COLO668 (cell line): Measurements from ENCODE around the gene LCOR.
"Not testable (repeated sequence)": the region's sequence is repeated elsewhere in the genome, so short reads cannot be mapped to it uniquely, and the experiment has no call there.

Experiments
- DNase-seq: peaks from one replicate; lab custom pipeline; 2025; ENCODE audit not compliant: unreplicated experiment; lab: John Stamatoyannopoulos, UW

Gene LCOR

DNA sequence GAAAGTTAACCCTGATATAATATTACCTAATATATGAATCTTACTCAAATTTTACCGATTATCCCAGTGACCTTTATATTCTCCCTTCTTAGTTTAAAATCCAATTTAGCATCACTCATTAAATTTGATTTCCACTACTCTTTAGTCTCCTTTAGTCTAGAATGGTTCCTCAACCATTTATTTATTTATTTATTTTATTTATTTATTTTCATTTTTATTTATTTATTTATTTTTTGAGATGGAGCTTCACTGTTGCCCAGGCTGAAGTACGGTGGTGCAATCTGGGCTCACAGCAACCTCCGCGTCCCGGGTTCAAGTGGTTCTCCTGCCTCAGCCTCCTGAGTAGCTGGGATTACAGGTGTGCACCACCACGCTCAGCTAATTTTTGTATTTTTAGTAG, 92.8 kb downstream of the LCOR start:
- DNase-seq = no peak

DNA sequence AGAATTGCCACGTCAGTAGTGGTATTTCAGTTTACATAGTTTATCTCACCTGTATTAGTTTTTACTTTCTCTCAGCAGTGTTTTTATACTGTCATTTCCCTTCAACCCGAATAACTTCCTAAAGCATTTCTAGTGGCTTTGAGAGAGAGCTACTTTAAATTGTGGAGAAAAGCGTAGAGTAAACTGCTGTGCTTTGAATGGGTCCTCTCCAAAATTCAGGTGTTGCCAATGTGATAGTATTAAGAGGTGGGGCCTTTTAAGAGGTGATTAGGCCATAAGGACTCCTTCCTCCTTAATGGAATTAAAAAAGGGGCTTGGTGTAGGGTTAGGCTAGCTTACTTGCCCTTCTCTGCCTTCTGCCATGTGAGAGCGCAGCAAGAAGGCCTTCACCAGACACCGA, 98.4 kb downstream of the LCOR start:
- no peak for DNase-seq

DNA sequence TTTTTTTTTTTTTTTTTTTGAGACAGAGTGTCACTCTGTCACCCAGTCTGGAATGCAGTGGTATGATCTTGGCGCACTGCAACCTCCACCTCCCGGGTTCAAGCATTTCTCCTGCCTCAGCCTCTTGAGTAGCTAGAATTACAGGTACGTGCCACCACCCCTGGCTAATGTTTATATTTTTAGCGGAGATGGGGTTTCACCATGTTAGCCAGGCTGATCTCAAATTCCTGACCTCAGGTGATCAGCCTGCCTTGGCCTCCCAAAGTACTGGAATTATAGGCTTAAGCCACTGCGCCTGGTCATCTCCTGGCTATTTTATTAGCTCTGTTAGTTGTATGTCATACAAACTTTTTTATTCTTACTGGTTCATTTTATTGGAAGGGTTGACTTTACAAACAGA, 103.0 kb downstream of the LCOR start:
- DNase-seq = no peak

DNA sequence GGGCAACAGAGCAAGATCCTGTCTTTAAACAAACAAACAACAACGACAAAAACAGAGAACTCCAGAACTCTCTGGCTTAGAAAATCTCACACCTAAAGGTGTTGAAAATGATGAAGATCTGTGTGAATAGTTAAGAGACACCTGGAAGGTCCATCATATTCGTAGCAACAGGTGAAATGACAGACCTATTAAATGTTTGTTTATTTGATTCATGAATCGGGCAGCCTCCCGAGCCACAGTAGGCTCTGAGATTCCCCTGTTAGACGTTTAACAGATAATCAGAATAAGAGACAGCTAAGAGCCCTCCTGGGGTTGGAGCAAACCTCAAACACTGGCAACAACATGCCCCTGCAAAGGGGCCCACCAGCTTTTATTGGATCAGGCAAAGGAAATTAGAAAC, 103.7 kb downstream of the LCOR start:
- DNase-seq = no peak

DNA sequence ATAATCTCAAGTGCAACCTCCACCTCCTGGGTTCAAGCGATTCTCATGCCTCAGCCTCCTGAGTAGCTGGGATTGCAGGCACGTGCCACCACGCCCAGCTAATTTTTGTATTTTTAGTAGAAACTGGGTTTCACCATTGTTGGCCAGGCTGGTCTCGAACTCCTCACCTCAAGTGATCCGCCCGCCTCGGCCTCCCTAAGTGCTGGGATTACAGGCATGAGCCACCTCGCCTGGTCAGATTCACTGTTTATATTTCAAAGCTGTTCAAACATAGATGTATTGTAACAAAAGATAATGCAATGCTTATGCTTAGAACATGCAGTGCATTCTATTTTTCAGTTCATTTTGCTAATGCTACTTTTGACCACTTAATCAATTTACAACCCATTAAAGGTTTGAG, 111.1 kb downstream of the LCOR start:
- not testable (repeated sequence) for DNase-seq

DNA sequence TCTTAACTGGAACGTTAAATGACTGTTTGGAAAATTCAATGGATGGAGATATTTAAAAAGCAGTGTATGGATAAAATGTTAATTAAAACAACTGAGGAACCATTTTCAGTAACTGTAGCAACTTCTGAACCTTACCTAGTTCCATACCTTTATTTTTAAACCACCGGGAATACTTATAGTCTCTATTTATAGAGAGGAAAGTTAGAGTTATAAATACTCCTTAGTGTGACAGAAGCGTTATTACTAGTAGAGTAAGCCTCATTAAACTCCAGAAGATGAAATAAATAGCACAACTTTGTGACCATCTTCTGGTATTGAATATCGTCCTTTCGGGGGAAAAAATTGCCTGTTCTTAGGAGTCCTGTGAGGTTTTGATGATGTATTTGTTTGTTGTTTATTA, 114.9 kb downstream of the LCOR start:
- DNase-seq = no peak

DNA sequence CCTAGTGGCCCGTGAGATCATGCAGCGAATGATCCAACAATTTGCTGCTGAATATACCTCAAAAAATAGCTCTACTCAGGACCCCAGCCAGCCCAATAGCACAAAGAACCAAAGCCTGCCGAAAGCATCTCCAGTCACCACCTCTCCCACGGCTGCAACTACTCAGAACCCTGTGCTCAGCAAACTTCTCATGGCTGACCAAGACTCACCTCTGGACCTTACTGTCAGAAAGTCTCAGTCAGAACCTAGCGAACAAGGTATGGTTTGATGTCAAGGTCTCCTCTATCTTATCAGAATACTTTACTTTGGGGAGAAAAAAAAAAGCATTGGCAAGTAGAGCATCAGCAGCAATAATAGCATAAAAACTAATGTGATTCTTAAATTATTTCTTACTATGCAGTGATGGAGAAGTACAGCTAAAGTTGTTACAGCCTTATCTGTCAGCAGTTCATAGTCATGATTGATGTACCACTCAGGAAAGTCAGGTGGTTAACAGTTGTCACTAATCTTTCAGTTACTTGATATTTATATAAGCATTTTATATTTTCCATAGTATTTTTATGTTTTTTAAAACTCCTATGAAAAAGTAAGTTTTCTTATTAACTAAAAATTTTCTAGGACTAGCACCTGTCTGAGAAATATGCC, 117.1 kb downstream of the LCOR start:
- DNase-seq = no peak

DNA sequence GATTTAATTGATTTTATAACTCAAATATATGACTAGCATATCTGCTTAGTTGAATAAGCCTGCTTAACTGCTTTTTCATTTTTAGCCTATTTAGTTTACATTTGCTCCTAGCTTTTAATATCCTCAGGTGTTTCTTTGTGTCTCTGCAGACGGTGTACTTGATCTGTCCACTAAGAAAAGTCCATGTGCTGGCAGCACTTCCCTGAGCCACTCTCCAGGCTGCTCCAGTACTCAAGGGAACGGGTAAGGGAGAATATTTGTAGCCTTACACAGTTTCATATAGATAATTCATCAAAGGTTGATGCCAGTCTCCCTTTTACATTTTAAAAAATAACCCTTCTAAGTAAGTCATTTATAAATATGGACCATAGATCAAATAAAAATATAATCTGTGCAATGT, 119.9 kb downstream of the LCOR start:
- no peak for DNase-seq

DNA sequence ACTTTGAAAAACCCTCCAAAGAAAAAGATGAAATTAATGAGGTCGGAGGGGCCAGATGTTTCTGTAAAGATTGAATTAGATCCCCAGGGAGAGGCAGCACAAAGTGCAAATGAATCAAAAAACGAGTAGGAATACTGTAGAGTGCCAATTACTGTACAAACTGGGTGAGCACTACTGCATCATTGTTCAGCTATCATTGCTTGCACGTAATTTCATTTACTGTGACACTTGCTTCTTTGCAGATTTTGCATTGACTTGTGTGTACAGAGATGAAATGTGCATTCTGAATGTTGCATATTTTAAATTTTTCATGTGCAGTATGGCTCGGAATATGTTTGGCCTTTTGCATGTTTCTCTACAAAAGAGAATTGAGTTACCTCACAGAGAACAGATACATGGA, 123.7 kb downstream of the LCOR start:
- no peak for DNase-seq

DNA sequence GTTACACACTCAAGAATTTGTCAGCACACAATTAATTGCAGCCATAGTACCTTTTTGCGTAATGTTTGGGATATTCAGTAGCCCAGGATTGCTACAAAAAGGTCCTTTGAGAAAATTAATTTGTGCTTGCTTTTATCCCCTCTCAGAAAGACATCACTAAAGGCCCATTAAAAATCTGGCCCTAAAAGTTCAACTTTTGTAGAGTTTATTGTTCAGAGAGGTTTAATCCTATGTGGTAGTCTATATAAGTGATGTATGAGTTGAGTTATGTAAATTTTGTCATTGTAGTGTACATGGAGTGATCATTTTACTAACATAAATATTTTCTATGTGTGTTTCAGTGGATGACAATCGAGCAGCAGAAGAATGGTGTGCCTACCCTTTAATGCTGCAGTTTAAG, 126.0 kb downstream of the LCOR start:
- DNase-seq = no peak

DNA sequence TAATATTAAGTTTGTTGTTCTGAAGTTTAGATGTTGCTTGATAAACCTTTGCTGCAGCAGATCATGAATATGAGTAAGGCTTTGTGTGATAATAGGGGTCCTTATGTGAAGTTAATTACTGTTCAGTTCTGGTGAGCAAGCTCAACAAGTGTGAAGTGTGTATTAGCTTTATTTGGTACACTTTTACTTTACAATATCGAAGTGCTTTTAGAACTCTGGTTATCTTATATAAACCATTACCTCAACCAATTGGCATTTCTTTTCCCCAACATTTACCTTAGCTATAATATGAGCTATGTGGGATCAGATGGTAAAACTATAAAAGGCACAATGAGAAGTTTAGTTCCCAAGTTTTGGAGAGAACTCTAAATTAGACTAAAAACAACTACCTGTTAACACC, 127.6 kb downstream of the LCOR start:
- DNase-seq = no peak

DNA sequence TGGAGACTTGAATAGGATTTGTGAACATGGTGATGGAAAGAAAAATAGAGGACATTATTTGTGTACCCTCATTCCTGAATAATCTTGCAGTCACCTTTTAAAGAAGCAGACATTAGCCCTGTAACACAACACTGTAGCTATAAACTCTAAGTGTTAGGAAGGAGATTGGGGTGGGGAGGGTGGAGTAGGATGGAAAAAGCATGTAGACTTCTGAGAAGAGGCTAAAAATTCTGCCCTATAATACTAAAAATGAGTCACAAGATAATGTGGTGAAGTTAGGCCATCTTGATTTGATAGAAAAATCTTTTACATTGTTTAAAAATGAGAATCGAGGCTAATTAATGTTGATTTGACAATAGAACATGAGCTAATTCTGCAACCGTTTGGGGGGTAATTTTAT, 128.8 kb downstream of the LCOR start:
- no peak for DNase-seq

DNA sequence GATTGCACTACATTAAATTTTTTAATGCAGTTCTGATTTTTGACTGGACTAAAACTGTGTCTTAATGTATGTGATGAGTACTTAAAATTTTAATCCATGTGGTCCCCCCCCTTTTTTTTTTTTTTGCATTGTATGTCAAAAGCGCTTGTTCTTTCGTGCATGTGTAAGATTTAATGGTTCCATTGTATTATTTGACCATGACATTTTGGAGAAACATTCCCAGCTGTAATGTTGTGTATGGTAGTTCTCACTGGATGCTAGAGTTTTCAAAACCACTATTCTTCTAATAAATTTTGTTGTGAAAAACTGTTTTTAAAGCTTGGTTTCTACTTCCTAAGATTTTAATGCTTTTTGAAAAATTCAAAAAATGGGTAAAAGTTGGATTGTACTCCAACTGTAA, 132.0 kb downstream of the LCOR start:
- DNase-seq = no peak

DNA sequence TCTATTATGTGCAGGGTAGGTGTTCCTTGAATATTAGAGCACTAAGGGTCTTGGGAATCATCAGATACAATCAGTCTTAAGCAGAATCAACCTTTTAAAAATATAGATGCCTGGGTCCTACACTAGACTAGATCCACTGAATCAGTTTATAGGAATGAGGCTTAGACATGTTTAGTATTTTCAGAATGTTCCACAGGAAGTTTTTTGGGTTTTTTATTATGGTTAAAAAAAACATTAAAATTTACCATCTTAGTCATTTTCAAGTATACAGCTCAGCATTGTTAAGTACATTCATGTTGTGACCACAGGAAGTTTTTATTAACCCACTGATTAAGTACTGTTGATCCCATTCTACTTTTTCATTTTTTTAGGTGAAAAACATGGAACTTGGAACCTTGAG, 135.7 kb downstream of the LCOR start:
- no peak for DNase-seq

DNA sequence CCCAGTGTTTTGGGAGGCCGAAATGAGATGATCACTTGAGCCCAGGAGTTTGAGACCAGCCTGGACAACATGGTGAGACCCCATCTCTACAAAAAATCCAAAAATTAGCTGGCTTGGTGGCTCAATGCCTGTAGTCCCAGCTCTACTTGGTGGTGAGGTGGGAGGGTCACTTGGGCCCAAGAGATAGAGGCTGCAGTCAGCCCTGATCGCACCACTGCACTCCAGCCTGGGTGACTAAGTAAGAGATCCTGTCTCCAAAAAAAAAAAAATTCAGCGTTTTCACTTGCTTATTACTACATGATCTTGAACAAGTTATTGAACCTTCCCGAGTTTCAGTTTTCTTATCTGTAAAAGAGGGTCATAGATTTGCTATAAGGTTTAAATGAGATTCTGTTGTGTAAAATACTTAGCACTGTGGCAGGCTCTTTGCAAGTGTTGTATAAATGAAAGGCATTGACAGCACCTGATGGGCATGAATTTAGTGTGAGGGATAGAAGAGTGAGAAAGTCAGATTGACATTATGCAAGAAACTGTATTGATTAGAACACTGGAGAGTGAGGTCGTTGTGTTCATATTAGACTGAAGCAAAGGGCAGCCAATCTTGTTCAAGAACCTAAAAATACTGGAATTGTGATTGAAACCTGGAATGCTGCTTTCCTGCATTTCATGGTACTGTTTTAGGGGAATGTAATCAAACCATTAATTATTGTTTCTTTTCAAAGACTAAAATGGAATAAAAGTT, 136.8 kb downstream of the LCOR start:
- DNase-seq = no peak

DNA sequence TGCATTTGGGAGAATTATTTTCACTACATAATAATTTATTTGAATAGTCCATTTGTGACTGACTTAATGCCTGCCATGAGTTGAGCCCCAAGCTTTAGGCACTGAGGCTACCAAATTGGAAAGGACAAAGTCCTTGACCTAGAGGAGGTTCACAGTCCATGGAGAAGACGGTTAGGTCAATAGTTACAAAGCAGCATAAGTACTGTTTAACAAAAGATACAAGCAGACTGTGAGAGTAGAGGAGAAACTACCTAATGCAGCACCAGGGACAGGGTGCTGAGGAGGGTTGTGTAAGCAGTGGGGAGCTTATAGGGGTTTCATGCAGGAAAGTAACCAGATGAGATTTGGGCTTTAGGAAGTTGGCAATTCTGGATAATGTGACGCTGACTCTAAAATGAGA, 139.2 kb downstream of the LCOR start:
- DNase-seq = no peak

DNA sequence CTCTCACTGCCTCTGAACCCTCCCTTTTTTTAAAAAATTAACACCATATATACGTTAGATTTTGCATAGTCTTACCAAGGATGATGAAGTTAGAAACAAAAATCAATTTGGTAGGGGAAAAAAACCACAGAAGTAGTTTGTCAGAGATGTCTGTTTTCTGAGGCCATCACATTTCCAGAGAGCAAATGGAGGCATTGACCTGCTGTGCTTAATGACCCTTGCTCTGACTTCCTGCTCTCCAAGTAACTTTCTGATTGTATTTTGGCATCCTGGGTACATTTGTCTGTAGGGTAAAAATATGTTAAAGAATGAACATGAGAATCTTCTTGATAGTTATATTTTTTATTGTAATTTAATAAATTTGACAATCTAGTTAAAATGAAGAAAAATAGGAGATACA, 140.2 kb downstream of the LCOR start:
- DNase-seq = no peak

DNA sequence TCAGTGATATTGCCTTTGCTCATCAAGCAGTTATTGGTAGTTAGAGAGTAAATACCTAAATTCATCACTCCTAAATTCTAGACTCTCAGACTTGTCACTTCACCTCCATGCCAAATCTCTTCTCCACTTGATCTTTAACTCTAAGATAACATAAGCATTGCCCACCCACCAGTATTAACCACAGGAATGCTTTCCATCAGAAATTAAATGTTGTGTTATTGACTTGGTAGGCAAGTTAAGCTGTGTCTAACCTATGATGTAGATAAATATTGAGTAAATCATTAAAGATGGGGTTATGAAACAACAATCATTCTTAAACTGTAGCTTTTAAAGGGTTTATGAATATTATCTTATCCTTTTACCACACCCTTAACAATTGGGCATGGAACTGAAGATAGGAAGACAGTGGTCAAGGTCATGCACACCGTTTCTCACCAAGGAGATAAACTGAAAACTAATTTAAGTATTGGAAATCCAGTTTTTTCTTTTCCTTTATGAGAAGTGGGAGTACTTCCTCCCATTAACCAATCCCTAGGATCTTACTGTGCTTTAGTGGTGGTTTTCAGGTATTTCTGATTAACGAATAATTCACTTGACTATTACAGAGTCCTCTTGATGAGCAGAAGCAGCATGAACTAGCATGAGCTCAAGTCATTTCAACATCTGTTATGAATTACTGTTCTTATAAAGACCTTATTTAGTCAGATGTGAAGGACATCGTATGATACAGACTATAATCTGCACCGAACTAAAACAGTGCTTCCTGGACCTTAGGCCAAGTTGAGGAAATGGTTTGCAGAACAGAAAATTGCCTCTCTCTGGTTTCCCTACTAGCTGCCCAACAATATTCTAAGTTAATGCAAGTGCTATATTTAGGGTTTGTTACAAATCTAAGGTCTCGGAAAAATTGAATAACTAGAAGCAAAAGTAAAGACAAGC, 142.0 kb downstream of the LCOR start:
- DNase-seq = no peak

DNA sequence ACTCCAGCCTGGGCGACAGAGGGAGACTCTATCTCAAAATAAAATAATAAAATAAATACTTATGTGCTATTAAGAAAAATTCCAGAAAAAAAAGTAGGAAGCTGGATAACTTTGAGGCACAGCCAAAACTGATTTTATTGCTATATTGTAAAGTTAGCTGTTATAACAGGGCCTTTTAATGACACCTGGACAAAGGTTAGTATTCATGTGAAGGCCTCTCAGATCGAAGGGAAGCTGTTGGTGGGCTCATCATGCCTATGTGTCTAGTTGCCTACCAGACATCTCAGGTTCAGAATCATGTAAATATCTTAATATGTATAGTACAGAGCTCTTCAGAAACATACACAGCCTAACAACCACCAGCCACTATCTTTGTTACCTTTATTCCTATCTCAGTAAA, 143.0 kb downstream of the LCOR start:
- DNase-seq = no peak

DNA sequence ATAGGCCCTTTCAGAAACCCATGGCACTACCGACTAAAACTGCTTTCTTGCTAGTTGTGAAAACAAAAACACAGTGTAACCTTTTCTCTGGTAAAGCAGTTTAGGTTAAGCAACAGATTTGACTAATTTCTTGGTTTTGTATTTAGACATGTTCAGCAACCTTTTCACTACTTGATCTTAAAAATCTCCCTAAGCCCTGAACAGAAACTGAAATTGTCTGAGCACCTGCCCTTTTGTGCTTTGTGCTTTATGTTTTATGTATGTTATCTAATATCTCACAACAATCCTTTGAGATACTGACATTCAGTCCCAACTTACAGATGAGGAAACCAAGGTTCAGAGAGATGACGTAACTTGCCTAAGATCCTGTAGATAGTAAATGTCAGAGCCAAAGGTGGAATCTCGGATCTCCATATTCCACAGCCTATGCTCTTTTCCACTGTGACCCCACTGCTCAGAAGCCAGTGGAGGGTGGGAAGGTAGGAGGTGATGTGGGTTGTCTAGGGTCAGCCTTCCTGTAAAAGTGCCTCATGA, 146.6 kb downstream of the LCOR start:
- no peak for DNase-seq

DNA sequence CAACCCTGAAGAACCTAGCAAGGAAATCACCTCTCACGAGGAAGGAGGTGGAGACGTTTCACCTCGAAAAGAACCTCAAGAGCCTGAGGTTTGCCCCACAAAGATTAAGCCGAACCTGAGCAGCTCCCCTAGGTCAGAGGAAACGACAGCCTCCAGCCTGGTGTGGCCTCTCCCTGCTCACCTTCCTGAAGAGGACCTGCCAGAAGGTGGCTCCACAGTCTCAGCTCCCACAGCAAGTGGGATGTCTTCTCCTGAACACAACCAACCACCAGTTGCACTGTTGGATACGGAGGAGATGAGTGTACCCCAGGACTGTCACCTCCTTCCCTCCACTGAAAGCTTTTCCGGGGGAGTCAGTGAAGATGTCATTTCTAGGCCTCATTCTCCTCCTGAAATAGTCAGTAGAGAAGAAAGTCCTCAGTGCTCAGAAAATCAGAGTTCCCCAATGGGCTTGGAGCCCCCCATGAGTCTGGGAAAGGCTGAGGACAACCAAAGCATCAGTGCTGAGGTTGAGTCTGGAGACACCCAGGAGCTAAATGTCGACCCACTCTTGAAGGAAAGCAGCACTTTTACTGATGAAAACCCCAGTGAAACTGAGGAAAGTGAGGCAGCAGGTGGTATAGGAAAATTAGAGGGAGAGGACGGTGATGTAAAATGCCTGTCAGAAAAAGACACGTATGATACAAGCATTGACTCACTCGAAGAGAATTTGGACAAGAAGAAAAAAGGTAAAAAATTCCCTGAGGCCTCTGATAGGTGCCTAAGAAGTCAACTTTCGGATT, 150.2 kb downstream of the LCOR start:
- no peak for DNase-seq
